HepG2 (cell line): ENCODE data around the gene AJUBA. TPM values are rescaled to one million over a fixed set of nuclear protein-coding genes. Genes with fewer than 3 reads are reported as not detected.
A peak's percentile ranks its signal among the peaks of the same experiment; 100 is the strongest.

Experiments used
- AFF4 ChIP-seq: sonication (generic); formaldehyde crosslinking; IDR thresholded peaks from 2 replicates; pipeline ENCODE4 v1.4.0; 2020; ENCODE audit warnings: missing genetic modification reagents
- CBFB ChIP-seq: sonication (generic); formaldehyde crosslinking; IDR thresholded peaks from 2 replicates; pipeline ENCODE4 v1.4.0; 2020; ENCODE audit warnings: missing genetic modification reagents
- CBX5 ChIP-seq: sonication (generic); formaldehyde crosslinking; IDR thresholded peaks from 2 replicates; pipeline ENCODE4 v1.4.0; 2020; ENCODE audit warnings: missing genetic modification reagents, borderline replicate concordance
- CTCF ChIP-seq: sonication (generic); formaldehyde crosslinking; IDR thresholded peaks from 2 replicates; pipeline ENCODE4 v1.5.0; 2020; ENCODE audit warnings: mild to moderate bottlenecking, missing genetic modification reagents, moderate library complexity
- KLF9 ChIP-seq: IDR thresholded peaks from 2 replicates; pipeline ENCODE4 v1.6.1; 2016; ENCODE audit warnings: low read depth
- NFIB ChIP-seq: sonication (generic); formaldehyde crosslinking; IDR thresholded peaks from 2 replicates; pipeline ENCODE4 v1.9.0; 2021; ENCODE audit warnings: missing genetic modification reagents, mild to moderate bottlenecking, borderline replicate concordance
- PAXIP1 ChIP-seq: sonication (generic); formaldehyde crosslinking; conservative IDR thresholded peaks from 2 replicates; pipeline ENCODE4 v1.4.0; 2020; ENCODE audit warnings: mild to moderate bottlenecking, missing genetic modification reagents, moderate library complexity
- RCOR2 ChIP-seq: IDR thresholded peaks from 2 replicates; pipeline ENCODE4 v1.6.1; 2016; ENCODE audit warnings: missing biosample characterization, missing genetic modification reagents
- YY1 ChIP-seq: IDR thresholded peaks from 2 replicates; pipeline ENCODE4 v1.6.1; 2011; ENCODE audit warnings: low read length, low read depth, moderate library complexity, mild to moderate bottlenecking; ENCODE audit not compliant: insufficient read depth, insufficient replicate concordance
- ZC3H13 ChIP-seq: sonication (generic); formaldehyde crosslinking; IDR thresholded peaks from 2 replicates; pipeline ENCODE4 v1.8.1; 2023; ENCODE audit warnings: mild to moderate bottlenecking, missing genetic modification reagents, moderate library complexity
- ZNF326 ChIP-seq: sonication (generic); formaldehyde crosslinking; IDR thresholded peaks from 2 replicates; pipeline ENCODE4 v1.4.0; 2020; ENCODE audit warnings: missing genetic modification reagents, borderline replicate concordance
- ZNF609 ChIP-seq: sonication (generic); formaldehyde crosslinking; IDR thresholded peaks from 2 replicates; pipeline ENCODE4 v1.4.0; 2020; ENCODE audit warnings: mild to moderate bottlenecking, missing genetic modification reagents, borderline replicate concordance
- ZNF614 ChIP-seq: IDR thresholded peaks from 2 replicates; pipeline ENCODE4 v1.6.1; 2018; ENCODE audit warnings: missing biosample characterization, missing genetic modification reagents, inconsistent platforms, borderline replicate concordance
- ZNF839 ChIP-seq: sonication (generic); formaldehyde crosslinking; IDR thresholded peaks from 2 replicates; pipeline ENCODE4 v1.4.0; 2020; ENCODE audit warnings: missing genetic modification reagents, mild to moderate bottlenecking, borderline replicate concordance
- ZNF879 ChIP-seq: sonication (generic); formaldehyde crosslinking; IDR thresholded peaks from 2 replicates; pipeline ENCODE4 v1.8.1; 2023; ENCODE audit warnings: missing genetic modification reagents
- polyA plus RNA-seq, 8 experiments: library from polyadenylated mRNA; depleted of rRNA in 3 of 8; stranded (reverse) in 7 of 8; unstranded in 1 of 8; fragments of >200 nt; fragmentation: Illumina TruSeq in 4 of 8; extraction: Trizol in 4 of 8; gene quantifications; 2 replicates each; pipeline versions ENCODE4 v1.2.1 to v1.2.3, GENCODE V29; 2011 to 2016; ENCODE audit warnings: low read depth in 4 of 8, missing spikeins in 1 of 8, mixed read lengths in 1 of 8; ENCODE audit not compliant: insufficient read depth in 1 of 8
- total RNA-seq, 5 experiments: library from RNA; depleted of rRNA; stranded (reverse); fragments of >200 nt; fragmentation: Illumina TruSeq; extraction: Trizol; gene quantifications; 2 replicates each; pipeline ENCODE4 v1.2.3, GENCODE V29; 2016; ENCODE audit warnings: low read depth in 1 of 5

Gene AJUBA
- total and polyA plus RNA-seq, 2 of the 13 experiments (the other 11 are each of a cell fraction or from before 2014, with no cell fraction given): 157 to 241 TPM

GRCh38 chr14:22994762-22995275 is 12.5 kb upstream of the AJUBA start (continued):
- TF ChIP-seq ZNF609 (CRISPR knock-in tag) (no peak), ZNF326 (no peak), NFIB (CRISPR knock-in tag) (no peak), CBFB (CRISPR knock-in tag) (no peak), RCOR2 (CRISPR knock-in tag) (no peak), ZNF879 (CRISPR knock-in tag) (no peak), CTCF (peak; percentile 90), KLF9 (CRISPR knock-in tag) (0 out of 2 replicates have a peak, but pooled peaks have one; percentile 40), AFF4 (CRISPR knock-in tag) (no peak; the same call in 1 of the 2 replicates), ZNF614 (0 out of 2 replicates have a peak, but pooled peaks have one; percentile 31), YY1 (no peak), ZC3H13 (CRISPR knock-in tag) (no peak), ZNF839 (CRISPR knock-in tag) (no peak), PAXIP1 (CRISPR knock-in tag) (no peak), CBX5 (CRISPR knock-in tag) (0 out of 2 replicates have a peak, but pooled peaks have one; percentile 48)
